Vagina (tissue), 2 donors: ENCODE results near the gene CDC16.

Experiments
- CTCF ChIP-seq, 3 experiments: fragments of 450-650 bp in 2 of 3; fragments of 200-600 bp in 1 of 3; sonication (generic) in 1 of 3; IDR thresholded peaks; one replicate each; pipeline ENCODE4 v1.5.1; 2017 to 2019; ENCODE audit warnings: antibody characterized with exemption in 3 of 3, mild to moderate bottlenecking in 2 of 3, moderate library complexity in 2 of 3
- POLR2AphosphoS5 ChIP-seq, 2 donors: sonication (generic); formaldehyde crosslinking; IDR thresholded peaks; one replicate each; pipeline ENCODE4 v1.9.0; 2017; ENCODE audit warnings: antibody characterized with exemption in 2 of 2, mild to moderate bottlenecking in 2 of 2, low read depth in 1 of 2; ENCODE audit not compliant: insufficient read depth in 1 of 2

GRCh38 chr13:114321256-114321655 is 86.6 kb downstream of the CDC16 start:
- TF ChIP-seq POLR2AphosphoS5 (IDR thresholded peaks at IDR 0.05; ENCODE audit: insufficient read depth in 1 of 2, low read depth in 1 of 2) (no peak), CTCF (IDR thresholded peaks at IDR 0.05) (no peak)
